Measurements from ENCODE around the gene GOLGB1.
"Not testable (repeated sequence)": the region's sequence is repeated elsewhere in the genome, so short reads cannot be mapped to it uniquely, and the experiment has no call there.

GOLGB1 gene, protein sequence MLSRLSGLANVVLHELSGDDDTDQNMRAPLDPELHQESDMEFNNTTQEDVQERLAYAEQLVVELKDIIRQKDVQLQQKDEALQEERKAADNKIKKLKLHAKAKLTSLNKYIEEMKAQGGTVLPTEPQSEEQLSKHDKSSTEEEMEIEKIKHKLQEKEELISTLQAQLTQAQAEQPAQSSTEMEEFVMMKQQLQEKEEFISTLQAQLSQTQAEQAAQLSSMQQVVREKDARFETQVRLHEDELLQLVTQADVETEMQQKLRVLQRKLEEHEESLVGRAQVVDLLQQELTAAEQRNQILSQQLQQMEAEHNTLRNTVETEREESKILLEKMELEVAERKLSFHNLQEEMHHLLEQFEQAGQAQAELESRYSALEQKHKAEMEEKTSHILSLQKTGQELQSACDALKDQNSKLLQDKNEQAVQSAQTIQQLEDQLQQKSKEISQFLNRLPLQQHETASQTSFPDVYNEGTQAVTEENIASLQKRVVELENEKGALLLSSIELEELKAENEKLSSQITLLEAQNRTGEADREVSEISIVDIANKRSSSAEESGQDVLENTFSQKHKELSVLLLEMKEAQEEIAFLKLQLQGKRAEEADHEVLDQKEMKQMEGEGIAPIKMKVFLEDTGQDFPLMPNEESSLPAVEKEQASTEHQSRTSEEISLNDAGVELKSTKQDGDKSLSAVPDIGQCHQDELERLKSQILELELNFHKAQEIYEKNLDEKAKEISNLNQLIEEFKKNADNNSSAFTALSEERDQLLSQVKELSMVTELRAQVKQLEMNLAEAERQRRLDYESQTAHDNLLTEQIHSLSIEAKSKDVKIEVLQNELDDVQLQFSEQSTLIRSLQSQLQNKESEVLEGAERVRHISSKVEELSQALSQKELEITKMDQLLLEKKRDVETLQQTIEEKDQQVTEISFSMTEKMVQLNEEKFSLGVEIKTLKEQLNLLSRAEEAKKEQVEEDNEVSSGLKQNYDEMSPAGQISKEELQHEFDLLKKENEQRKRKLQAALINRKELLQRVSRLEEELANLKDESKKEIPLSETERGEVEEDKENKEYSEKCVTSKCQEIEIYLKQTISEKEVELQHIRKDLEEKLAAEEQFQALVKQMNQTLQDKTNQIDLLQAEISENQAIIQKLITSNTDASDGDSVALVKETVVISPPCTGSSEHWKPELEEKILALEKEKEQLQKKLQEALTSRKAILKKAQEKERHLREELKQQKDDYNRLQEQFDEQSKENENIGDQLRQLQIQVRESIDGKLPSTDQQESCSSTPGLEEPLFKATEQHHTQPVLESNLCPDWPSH (N-terminal part only)

GRCh38 chr3:121749276-121750086 is at the start of gene GOLGB1:
TSS of gene GOLGB1 (minus strand) at chr3:121749741. CDS start at chr3:121730971, 18,770 bp downstream.
- DNase-seq: peak; percentile 98

GRCh38 chr3:121796970-121797369 is 47.4 kb upstream of the GOLGB1 start:
- no peak for DNase-seq

DNA sequence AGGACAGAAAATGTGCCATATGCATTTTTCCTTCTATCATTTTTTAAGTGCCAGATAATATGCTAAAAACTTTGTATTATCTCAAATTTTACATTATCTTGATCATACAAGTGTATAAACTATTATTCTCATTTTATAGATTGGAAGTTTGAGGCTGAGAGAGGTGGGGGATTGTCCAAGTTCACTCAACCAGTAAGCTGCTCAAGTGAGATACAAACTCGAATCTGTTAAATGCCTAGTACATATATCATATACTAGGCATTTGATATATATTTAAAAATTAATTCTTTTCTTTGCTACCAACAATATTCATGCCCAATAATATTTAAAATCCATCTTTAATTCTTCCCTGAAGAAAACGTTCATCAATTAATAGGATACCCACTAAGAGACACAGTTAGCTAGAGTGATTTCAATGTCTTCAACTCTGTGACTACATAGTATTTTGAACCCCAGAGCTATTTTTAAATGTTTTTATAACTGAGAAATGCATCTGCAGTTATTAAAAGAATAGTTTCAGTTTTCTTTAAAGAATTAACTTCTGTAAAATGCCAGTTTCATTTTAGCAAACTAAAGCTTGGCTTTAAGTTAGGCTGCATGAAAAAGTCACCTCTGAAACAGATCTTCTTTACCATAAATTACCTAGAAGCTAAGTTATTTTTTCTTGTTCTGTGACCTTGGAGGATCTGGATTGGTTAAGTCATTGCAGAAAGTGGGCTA is 44.9 kb upstream of the GOLGB1 start:
- DNase-seq: no peak

GRCh38 chr3:121793078-121793477 is 43.5 kb upstream of the GOLGB1 start:
- DNase-seq: no peak

- no peak for DNase-seq
Measured at GRCh38 chr3:121786485-121786884, 36.9 kb upstream of the GOLGB1 start.

GRCh38 chr3:121782784-121783183 is 33.2 kb upstream of the GOLGB1 start:
- DNase-seq: not testable (repeated sequence)

- no peak for DNase-seq
Measured at GRCh38 chr3:121781611-121782010, 32.1 kb upstream of the GOLGB1 start.

DNA sequence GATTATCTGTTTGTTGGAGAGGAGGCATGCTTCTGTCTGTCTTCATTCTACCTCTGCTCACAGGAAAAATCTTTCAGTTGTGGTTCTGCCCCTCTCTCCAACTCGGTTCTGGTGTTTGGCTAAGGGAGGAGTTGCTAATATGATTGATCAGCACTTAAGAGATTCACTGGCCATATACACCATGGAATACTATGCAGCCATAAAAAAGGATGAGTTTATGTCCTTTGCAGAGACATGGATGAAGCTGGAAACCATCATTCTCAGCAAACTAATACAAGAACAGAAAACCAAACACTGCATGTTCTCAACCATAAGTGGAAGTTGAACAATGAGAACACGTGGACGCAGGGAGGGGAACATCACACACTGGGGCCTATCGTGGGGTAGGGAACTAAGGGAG is 25.6 kb upstream of the GOLGB1 start:
- DNase-seq: not testable (repeated sequence)

DNA sequence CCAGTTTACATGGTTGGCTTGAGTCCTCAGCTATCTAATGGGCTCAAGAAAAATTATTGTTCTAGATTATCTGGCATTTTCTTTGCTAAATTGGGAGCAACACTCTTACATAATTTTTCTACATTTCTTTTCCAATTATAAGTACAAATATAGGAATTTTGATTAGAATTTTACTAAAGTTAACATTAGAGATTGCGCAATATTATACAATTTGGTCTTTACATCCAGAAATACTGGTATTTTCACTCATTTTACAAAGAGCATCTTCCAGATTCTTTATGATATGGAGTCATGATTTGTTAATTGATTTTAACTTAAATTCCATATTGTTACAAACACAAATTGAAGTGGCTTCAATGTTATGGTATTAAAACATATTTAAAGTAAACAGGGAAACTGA is 19.7 kb upstream of the GOLGB1 start:
- no peak for DNase-seq

DNA sequence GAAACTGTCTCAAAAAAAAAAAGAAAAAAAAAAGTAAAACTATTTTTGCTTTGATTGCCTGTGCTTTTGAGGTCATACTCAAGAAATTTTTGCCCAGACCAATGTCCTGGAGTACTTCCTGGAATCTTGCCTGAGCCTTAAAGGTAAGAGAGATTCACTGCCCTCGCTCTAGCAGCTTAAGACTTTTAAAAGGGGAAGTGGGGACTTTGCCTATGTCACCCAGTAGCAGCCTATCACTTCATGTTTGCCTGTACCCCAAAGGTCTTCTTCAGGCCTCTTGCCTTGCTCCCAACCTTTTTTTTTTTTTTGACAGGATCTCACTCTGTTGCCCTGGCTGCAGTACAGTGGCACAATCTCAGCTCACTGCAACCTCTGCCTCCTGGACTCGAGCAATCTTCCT is 18.9 kb upstream of the GOLGB1 start:
- DNase-seq: no peak

- DNase-seq: no peak
Measured at GRCh38 chr3:121759541-121760202, 10.1 kb upstream of the GOLGB1 start.

DNA sequence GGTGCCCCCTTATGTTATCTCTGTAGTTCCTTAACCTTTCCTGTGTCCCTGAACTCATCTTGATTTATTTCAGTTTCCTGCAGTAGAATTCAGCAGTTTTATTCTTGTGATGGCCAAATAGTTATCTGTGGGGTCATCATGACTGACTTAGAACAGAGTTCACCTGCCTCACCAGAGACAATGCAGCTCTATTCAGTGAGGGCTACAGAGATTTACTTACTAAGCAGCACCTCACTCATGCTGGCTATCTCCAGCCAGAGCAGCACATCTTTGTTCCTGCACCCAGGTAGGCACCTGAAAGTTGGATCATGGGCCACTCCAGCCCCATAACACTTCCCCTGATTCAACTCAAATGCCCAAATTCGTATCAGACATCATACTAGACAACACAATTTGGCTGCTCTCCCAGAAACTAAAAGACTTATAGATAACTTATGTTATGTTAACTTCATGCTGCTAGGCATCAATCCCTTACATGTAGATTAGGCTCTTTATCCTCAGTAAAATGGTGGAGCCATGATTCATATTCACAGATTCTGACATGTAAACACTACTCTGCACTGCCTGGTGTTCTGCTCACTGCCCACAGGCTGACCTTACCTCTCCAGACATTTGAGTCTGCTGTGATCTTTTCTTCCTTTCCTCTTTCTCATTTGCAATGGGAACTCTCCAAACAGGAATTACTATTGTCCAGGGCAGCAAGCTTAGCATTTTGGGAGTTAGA is 9.3 kb upstream of the GOLGB1 start:
- DNase-seq: no peak

DNA sequence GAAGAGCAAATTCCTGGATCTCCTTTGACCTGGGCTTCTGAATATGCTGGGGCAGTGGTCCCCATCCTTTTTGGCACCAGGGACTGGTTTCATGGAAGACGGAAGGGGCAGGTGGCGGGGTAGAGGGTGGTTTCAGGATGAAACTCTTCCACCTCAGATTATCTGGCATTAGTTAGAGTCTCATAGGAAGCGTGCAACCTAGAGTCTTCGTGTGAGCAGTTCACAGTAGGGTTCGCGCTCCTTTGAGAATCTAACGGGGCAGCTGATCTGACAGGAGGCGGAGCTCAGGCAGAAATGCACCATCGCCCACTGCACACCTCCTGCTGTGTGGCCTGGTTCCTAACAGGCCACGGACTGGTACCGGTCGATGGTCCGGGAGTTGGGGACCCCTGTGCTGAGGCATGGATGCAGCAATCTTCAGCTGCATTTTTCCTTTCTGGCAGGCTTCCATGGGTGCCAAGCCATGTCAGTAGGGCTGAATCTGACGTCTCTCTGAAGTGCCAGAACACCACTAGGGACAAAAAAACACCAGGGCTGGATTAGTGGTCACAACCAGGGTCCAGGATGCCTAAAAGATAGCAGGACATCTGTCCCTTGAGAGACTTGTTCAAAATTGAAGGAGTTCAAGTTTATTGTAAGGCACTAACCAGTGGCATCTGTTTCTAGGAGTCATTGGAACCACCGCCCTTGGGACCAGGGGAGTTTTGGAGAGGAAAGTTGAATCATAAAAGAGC is 8.4 kb upstream of the GOLGB1 start:
- DNase-seq: no peak

- no peak for DNase-seq
Measured at GRCh38 chr3:121757087-121757811, 7.7 kb upstream of the GOLGB1 start.

- DNase-seq: no peak
Measured at GRCh38 chr3:121752772-121753171, 3.2 kb upstream of the GOLGB1 start.

- no peak for DNase-seq
Measured at GRCh38 chr3:121752261-121752660, 2.7 kb upstream of the GOLGB1 start.

DNA sequence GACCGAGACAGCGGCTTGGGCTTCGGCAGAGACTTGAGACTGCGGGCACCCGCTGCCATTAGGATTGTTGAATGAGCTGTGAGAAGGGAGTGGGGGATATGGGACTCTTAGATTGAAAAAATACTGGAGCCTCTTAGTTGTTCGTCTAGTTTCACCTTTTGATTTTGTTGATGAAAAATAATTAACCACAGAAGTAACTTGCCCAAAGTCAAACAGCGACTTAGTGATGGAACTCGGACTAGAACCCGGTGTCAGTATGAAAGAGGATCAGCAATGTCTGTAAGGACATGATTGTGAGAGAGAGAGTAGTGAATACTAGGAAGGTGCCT is 510 bp upstream of the GOLGB1 start:
- no peak for DNase-seq

DNA sequence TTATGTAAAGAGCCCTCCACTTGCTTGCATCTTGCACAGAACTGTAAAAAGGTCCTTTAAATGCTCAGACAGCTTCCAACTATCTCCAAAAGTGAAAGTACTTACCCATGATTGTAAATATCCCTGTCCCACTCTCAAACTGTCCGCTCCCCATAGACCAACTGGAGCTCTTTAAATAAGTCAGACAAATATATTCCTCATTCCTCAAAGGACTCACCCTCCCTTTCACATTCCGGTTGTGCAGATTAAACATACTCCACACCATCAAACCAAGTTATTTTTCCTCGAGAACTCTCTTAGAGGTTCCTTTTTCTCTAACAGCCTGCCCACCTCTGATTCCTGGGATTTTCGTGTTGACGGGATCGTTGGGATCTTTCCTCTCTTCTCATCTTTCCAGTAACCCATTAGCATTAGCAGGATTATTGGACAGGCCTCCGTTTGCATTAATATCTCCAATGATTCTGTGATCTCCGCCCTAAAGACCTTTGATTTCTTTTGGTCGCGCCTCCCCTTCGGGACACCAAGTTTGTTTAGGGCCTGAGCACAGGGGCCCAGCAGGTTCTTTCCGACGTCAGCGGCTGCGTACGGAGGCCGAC is 763 bp downstream of the GOLGB1 start:
- DNase-seq: no peak

GRCh38 chr3:121747976-121748375 is 1.6 kb downstream of the GOLGB1 start:
- DNase-seq: no peak

All from amniotic stem cell (primary cell).